IPS DF 4.7 (cell line): ENCODE data around the gene OR52E8.

ENCODE experiments used
- DNase-seq: peaks from one replicate; pipeline ENCODE4 v3.0.0-alpha.2; 2013; ENCODE audit warnings: low spot score; ENCODE audit errors: extremely low read depth

OR52E8 gene

DNA sequence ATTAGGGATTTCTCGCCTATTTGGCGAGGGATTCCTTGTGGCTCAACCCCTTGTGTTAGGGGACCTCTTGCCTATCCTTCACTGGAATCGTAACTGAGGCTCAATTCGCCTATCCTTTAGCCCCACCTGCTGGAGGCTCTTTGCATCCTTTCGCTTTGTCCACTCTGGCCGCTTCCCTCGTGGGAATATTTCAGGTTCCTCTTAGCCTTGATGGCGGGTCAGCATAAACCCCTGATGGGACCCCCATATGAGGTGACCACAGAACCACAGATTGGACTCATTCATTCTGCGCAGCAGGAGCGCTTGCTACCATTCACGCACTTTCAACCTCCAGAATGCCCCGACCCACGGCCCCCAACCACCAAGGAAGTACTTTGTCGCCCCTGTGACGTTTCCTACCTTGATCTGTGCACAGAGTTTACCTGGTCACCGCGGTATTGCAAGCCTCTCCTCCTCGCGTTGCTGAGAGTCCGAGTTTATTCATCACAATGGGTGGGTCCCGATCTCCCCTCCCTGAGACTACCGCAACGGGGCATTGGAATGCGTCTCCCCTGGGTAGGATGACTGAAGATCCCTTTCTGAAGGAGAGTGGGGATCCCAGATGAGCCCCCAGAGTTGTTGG, 48.9 kb downstream of the OR52E8 start, which contains the start of gene OR52N2:
OR52N2 (plus strand) TSS at position 425 of the 622 bp plus-strand sequence. CDS start 11,412 bp downstream, outside the sequence.
- peak; percentile 60 for DNase-seq

DNA sequence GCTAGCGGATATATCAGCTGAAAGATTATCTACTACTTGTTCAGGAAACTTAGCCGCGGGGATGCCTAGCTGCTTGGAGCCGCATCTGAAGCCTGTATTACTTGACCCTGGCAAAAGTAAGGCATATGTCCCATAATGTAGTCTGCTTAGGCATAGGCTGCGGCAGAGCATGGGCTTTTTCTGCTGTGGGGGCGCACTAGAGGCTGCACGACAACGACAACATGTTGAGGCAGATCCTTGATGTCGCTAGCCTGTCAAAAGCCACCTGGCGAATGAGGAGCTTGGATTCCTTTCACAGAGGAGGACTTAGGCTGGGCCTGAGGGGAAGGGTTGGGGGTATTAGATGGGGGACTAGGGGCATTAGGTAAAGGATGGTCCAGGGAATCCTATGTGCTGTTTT, 49.9 kb downstream of the OR52E8 start:
- DNase-seq: peak; percentile 11
